Measurements from ENCODE around the gene PILRA.
"Not testable (repeated sequence)": the region's sequence is repeated elsewhere in the genome, so short reads cannot be mapped to it uniquely, and the experiment has no call there.

The PILRA gene

DNA sequence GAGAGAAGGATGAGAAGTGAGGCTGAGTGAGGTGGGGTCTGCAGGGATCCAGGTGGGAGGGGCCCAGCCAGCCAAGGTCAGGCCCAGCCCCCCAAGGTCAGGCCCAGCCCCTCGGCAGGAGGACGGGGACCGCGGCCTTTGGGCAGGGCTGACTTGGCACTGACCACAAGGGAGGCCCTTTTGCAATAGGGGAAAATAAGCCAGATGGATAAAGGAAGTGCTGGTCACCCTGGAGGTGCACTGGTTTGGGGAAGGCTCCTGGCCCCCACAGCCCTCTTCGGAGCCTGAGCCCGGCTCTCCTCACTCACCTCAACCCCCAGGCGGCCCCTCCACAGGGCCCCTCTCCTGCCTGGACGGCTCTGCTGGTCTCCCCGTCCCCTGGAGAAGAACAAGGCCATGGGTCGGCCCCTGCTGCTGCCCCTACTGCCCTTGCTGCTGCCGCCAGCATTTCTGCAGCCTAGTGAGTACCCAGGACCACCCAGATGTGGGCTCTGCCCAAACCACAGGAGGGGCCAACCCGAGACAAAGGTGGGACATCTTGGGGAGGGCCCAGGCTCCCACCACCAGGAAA, at the start of gene PILRA:
TSS of gene PILRA (plus strand) at position 227 of the 571 bp plus-strand sequence. CDS start at position 397, 170 bp downstream.
- no peak for DNase-seq

- DNase-seq, result not testable (repeated sequence)
These were observed 49.1 kb upstream of the PILRA start for GRCh38 chr7:100324194-100324593.

GRCh38 chr7:100325671-100326070, 47.6 kb upstream of the PILRA start:
- not testable (repeated sequence) for DNase-seq

- DNase-seq, result not testable (repeated sequence)
These were observed 46.4 kb upstream of the PILRA start for GRCh38 chr7:100326914-100327313.

GRCh38 chr7:100335566-100336466, 37.5 kb upstream of the PILRA start:
- DNase-seq, result peak; percentile 57

DNA sequence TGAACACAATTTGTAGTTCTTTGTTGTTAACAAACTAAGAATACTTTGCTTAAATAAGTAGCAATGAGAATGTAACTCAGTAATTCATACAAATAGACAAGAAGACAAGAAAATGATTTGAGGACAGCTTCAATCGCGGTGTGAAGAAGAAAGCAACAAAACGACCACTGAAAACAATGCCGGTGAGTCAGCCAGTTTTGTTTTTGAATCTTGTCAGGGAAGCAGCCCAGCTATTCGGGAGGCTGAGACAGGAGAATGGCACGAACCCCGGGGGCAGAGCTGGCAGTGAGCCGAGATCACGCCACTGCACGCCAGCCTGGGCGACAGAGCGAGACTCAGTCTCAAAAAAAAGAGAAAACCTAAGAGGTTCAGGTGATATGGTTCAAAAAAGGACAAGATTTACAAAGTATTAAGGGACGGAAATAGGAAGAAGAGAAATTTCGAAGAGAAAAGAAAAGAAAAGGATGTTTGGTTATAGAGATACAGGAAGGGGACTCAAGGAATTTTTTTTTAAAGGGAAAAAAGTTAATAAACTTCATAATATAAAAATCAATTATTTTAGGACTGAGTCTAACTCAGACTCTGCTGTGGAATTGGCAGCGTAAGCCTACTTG, 35.1 kb upstream of the PILRA start:
- DNase-seq, result not testable (repeated sequence)

DNA sequence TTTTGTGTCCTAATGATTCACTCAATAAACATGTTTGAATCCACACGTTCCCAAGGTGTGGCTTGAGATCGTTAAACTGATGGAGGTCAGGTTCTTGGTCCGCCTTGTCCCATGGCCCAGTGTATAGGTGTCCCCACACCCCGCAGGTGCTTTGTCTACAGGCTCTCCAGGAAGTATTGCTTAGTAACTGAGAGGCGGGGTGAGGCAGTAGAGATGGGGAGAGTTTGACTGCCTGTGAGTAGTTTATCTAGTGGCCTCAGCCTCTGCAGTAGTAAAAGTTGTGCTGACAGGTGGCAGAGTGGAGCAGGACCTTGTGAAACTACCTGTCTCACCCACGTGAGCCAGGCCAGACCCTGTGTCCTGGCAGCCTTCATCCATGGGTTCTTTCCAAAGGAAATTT, 32.0 kb upstream of the PILRA start:
- DNase-seq, result not testable (repeated sequence)

DNA sequence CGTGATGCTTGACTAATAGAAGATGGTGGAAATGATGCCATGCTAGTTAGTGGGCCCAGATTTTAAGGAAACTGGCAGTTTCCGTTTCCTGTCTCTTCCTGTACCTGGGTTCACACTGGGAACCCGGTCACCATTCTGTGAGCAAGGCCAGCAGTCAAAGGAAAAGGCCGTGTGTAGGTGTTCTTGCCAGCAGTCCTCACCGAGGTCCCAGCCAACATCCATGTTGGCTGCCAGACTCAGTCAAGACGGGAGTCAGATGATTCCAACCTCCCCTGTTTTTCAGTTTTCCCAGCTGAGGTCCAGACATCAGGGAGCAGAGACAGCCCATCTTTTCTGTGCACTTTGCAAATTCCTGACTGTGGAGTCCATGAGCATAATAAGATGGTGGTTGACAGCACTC, 30.5 kb upstream of the PILRA start:
- DNase-seq, result no peak

DNA sequence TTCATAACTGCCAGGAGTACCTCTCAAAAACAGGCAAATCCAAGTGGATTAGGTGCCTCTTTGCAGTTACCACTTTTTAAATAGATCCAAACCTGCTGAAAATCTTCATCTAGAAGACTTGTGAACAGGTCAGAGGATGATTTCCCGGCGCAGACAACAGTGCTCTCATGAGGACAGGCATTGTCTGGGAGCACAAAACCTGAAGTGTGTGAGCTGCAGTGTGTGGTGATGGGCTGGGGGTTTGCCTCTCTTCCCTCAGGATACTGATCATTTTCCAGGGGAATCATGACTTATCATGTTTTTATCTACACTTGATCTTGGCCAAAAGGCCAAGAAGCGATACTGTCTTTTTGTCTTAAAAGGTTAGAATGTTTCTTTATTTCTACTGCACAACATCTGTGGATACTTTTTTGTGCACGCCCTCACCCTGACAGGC, 29.1 kb upstream of the PILRA start:
- not testable (repeated sequence) for DNase-seq

- DNase-seq, result not testable (repeated sequence)
These were observed 28.6 kb upstream of the PILRA start for GRCh38 chr7:100344560-100345287.

DNA sequence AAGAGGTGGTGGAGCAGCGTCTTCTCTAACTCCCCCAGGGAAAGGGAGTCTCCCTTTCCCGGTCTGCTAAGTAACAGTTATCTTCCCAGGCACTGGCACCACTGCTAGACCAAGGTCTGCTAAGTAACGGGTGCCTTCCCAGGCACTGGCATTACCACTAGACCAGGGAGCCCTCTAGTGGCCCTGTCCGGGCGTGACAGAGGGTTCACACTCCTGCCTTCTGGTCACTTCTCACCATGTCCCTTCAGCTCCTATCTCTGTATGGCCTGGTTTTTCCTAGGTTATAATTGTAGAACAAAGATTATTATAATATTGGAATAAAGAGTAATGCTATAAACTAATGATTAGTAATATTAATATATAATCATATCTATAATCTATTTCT, 28.0 kb upstream of the PILRA start:
- not testable (repeated sequence) for DNase-seq

DNA sequence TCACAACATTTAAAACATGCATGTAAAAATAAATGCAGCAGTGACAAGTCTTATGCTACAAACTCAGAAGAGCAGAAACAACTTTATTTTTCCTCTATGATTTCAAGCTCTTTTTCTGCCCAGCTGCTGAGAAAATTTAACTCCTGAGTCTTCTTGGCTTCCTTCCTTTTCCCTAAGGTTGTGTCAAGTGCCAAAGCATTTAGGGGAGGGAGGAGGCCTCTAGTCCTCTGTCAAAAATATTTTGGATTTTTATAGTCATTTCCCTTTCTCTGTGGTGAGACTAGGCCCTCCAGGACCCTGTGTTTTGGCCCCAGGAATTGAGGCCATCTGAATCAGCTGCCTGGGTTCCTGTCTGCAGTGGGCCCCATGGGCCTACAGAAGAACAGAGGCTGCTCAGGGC, 26.4 kb upstream of the PILRA start:
- no peak for DNase-seq

GRCh38 chr7:100348805-100349204, 24.5 kb upstream of the PILRA start:
- DNase-seq, result no peak

DNA sequence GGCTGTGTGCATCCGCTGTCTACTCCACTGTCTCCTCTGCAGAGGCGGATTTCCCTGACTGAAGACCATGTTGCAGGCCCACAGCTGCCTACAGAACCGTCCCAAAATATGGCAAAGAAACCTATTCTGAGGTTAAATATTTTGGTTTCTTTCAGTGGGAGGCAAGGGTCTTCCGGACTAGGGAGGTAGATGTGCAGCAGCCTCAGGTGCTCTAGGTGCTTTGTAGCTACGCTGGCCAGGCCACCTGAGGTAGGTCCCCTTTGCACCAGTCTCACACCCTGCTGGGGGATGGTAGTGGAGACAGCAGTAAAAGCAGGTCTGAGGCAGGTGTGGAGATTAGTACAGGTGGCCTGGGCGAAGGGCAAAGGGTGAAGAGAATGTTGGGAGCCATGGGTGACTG, 23.5 kb upstream of the PILRA start:
- no peak for DNase-seq

GRCh38 chr7:100351657-100352058, 21.6 kb upstream of the PILRA start:
- no peak for DNase-seq

GRCh38 chr7:100352230-100352781, 21.0 kb upstream of the PILRA start:
- DNase-seq, result not testable (repeated sequence)

- no peak for DNase-seq
These were observed 20.2 kb upstream of the PILRA start for GRCh38 chr7:100352984-100353684.

DNA sequence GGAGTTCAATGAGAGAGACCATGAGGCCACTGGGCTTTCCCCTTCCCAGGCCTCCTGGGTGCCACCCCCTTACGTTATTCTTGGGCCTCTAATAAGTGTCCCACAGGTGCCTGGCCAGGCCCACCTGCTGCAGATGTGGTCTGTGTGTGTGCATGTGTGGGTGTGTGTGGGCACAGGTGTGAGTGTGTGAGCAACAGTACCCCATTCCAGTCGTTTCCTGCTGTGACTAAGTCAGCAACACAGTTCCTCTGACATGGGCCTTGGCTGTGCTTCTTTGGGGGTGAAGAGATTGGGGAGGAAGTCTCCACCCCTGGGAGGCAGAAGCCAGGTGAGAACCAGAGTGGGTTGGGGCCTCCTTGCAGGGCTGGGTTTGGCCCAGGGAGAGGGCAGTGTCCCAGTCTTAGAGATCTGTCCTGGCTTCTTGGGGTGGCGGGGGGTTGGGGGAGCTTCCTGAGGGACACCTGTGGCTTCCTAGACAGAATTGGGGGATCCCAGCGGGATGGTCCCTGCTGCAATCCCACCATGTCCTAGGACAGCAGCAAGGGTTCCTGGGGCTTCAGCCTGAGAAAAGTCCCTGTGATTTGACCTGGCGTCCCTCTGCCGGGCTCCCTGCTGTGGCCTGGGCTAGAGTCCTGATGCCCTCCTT, 19.5 kb upstream of the PILRA start:
- DNase-seq, result no peak

GRCh38 chr7:100356416-100357068, 16.7 kb upstream of the PILRA start:
- no peak for DNase-seq

GRCh38 chr7:100357131-100357561, 16.1 kb upstream of the PILRA start:
- no peak for DNase-seq
